Stomach (tissue), 9 donors: Measurements from ENCODE around the gene PCDHB7. TPM values are rescaled to one million over a fixed set of nuclear protein-coding genes. Genes with fewer than 3 reads are reported as not detected.
"Not testable (repeated sequence)": the region's sequence is repeated elsewhere in the genome, so short reads cannot be mapped to it uniquely, and the experiment has no call there.

Experiments used
- DNase-seq, 2 donors: peaks; one replicate each; pipeline versions ENCODE4 v3.0.0 to v3.0.0-alpha.2; 2013 to 2019
- H3K27ac ChIP-seq, 5 donors: fragments of 200-600 bp in 4 of 5; sonication (generic) in 4 of 5; one replicate each; pipeline ENCODE4 v1.5.1; 2013 to 2019; ENCODE audit warnings: mild to moderate bottlenecking in 1 of 5, moderate library complexity in 1 of 5
- H3K27me3 ChIP-seq, 3 donors: fragments of 200-600 bp; sonication (generic); one replicate each; pipeline ENCODE4 v1.5.1; 2017 to 2019; ENCODE audit warnings: mixed run types in 1 of 3
- H3K36me3 ChIP-seq, 4 donors: fragments of 200-600 bp; sonication (generic); 1 replicate in 3 of 4; 2 replicates in 1 of 4; pipeline ENCODE4 v1.5.1; 2016 to 2019
- H3K4me1 ChIP-seq, 4 donors: fragments of 200-600 bp; sonication (generic); one replicate each; pipeline ENCODE4 v1.5.1; 2016 to 2019
- H3K4me3 ChIP-seq, 4 donors: fragments of 200-600 bp; sonication (generic) in 3 of 4; one replicate each; pipeline ENCODE4 v1.5.1; 2016 to 2019; ENCODE audit warnings: mild to moderate bottlenecking in 1 of 4
- H3K9me3 ChIP-seq, 4 donors: fragments of 200-600 bp; sonication (generic); one replicate each; pipeline ENCODE4 v1.5.1; 2016 to 2019
- CTCF ChIP-seq, 7 experiments: fragments of 450-650 bp in 4 of 7; fragments of 200-600 bp in 3 of 7; sonication (generic) in 3 of 7; IDR thresholded peaks; one replicate each; pipeline ENCODE4 v1.5.1; 2016 to 2019; ENCODE audit warnings: antibody characterized with exemption in 7 of 7, control low read depth in 2 of 7, mild to moderate bottlenecking in 1 of 7
- EP300 ChIP-seq: sonication (generic); formaldehyde crosslinking; IDR thresholded peaks from one replicate; pipeline ENCODE4 v1.6.1; 2017; ENCODE audit warnings: antibody characterized with exemption
- POLR2A ChIP-seq, 4 donors: fragments of 450-650 bp; IDR thresholded peaks; one replicate each; pipeline ENCODE4 v1.6.1; 2016; ENCODE audit warnings: antibody characterized with exemption in 4 of 4, control low read depth in 2 of 4, mild to moderate bottlenecking in 1 of 4, moderate library complexity in 1 of 4
- POLR2AphosphoS5 ChIP-seq, 3 donors: sonication (generic); formaldehyde crosslinking; IDR thresholded peaks; one replicate each; pipeline ENCODE4 v1.6.1; 2016; ENCODE audit warnings: antibody characterized with exemption in 3 of 3
- WGBS, 5 donors: extraction: QIAGEN DNeasy Blood & Tissue Kit in 3 of 5; methylation state at CpG; one replicate each; pipeline versions ENCODE4 v1.1.5 to v1.1.7; 2013 to 2018; 5-methylcytosine and 5-hydroxymethylcytosine counted together
- intact Hi-C: fragments of 100-400 bp; cut with DNase I; formaldehyde crosslinking; loops from one replicate; pipeline ENCODE4 v1.15.1; 2023; ENCODE audit warnings: low total_unique reads
- polyA plus RNA-seq, 3 donors: library from polyadenylated mRNA; stranded (reverse); fragments of 200-250 nt; gene quantifications; one replicate each; pipeline ENCODE4 v1.2.3, GENCODE V29; 2013
- total RNA-seq, 5 donors: library from RNA; depleted of rRNA; stranded (reverse); fragments of >200 nt; gene quantifications; one replicate each; pipeline versions ENCODE4 v1.1.0 to v1.2.3, GENCODE V29; 2014 to 2016
- donor health status: healthy with polysubstance abuse.
- donor health status: Bipolar disorder and iron deficiency.
- donor health status: healthy.

The PCDHB7 gene
- total and polyA plus RNA-seq, 8 donors = 0.10 to 1.8 (median 0.72) TPM; not detected in 5

GRCh38 chr5:141135030-141135717 lies 37.3 kb upstream of the PCDHB7 start, which contains the start of gene PCDHB5:
Gene PCDHB5 (plus strand): TSS chr5:141135206. CDS start chr5:141135435, 229 bp downstream.
- peaks cover 0 to 7% (median 0%) of the 10 kb centered on the region in 3 donors for H3K27me3 ChIP-seq
- peaks cover 10 to 83% (median 57%) of the 10 kb centered on the region in 4 donors for H3K9me3 ChIP-seq
- WGBS, 5 donors = 19 to 26% (median 23%) methylated on average over 22 of the region's 22 CpGs
- H3K4me3 ChIP-seq = peak within 1 kb of the TSS; percentile 14 to 34 (median 30)
- intact Hi-C loops = no loop called here
- DNase-seq = peak in 1 of 2 donors; percentile 34
- no peak for TF ChIP-seq POLR2AphosphoS5 (IDR thresholded peaks at IDR 0.05)
- no peak for TF ChIP-seq POLR2A (IDR thresholded peaks at IDR 0.05)
- TF ChIP-seq CTCF (IDR thresholded peaks at IDR 0.05) = peak in 1 of 7 experiments; percentile 13
- TF ChIP-seq EP300 = no peak
- peak within 1 kb of the TSS in 1 of 5 donors; percentile 40 for H3K27ac ChIP-seq
- no peaks in the 10 kb centered on the region for H3K36me3 ChIP-seq
- peaks cover 0 to 4% (median 0%) of the 10 kb centered on the region in 4 donors for H3K4me1 ChIP-seq

- peak overlapping the region in 1 of 5 donors; percentile 40 for H3K27ac ChIP-seq
- intact Hi-C loops = no loop called here
- WGBS, 5 donors = 41 to 65% (median 46%) methylated on average over 19 of the region's 19 CpGs
- H3K9me3 ChIP-seq = peaks cover 10 to 82% (median 61%) of the 10 kb centered on the region in 4 donors
- TF ChIP-seq POLR2AphosphoS5 (IDR thresholded peaks at IDR 0.05) (no peak), CTCF (IDR thresholded peaks at IDR 0.05) (no peak), EP300 (no peak), POLR2A (IDR thresholded peaks at IDR 0.05) (no peak)
- H3K36me3 ChIP-seq = no peaks in the 10 kb centered on the region
- peak overlapping the region; percentile 14 to 34 (median 30) for H3K4me3 ChIP-seq
- peaks cover 0 to 4% (median 0%) of the 10 kb centered on the region in 4 donors for H3K4me1 ChIP-seq
- peaks cover 0 to 7% (median 0%) of the 10 kb centered on the region in 3 donors for H3K27me3 ChIP-seq
- DNase-seq = no peak
Observed at GRCh38 chr5:141135718-141136266, 36.7 kb upstream of the PCDHB7 start.

GRCh38 chr5:141137346-141137745 lies 35.1 kb upstream of the PCDHB7 start:
- H3K4me1 ChIP-seq, intact Hi-C loops, H3K4me3 ChIP-seq, H3K36me3 ChIP-seq, DNase-seq, H3K27ac ChIP-seq, H3K27me3 ChIP-seq: not testable (repeated sequence)
- 45 to 72% (median 59%) methylated on average over 9 to 30 of the region's 34 CpGs for WGBS, 5 donors
- peaks cover 10 to 92% (median 69%) of the 10 kb centered on the region in 4 donors for H3K9me3 ChIP-seq

GRCh38 chr5:141149812-141150211 lies 22.6 kb upstream of the PCDHB7 start, which contains the start of gene PCDHB6:
Gene PCDHB6 (plus strand): TSS chr5:141150057. CDS start chr5:141150258, 201 bp downstream.
- WGBS, 5 donors = 12 to 22% (median 19%) methylated on average over 18 of the region's 18 CpGs

More at GRCh38 chr5:141149812-141150211, 22.6 kb upstream of the PCDHB7 start, which contains the start of gene PCDHB6:
- TF ChIP-seq EP300 (no peak), POLR2A (IDR thresholded peaks at IDR 0.05) (no peak), CTCF (IDR thresholded peaks at IDR 0.05) (no peak), POLR2AphosphoS5 (IDR thresholded peaks at IDR 0.05) (no peak)
- no peak within 1 kb of the TSS for H3K27ac ChIP-seq
- H3K9me3 ChIP-seq = peaks cover 0 to 80% (median 58%) of the 10 kb centered on the region in 4 donors
- intact Hi-C loops = no loop called here
- H3K36me3 ChIP-seq = no peaks in the 10 kb centered on the region
- peak in 1 of 2 donors; percentile 27 for DNase-seq
- no peak within 1 kb of the TSS for H3K4me3 ChIP-seq
- peaks cover 0 to 35% (median 0%) of the 10 kb centered on the region in 3 donors for H3K27me3 ChIP-seq
- H3K4me1 ChIP-seq = no peaks in the 10 kb centered on the region
